HEK293T (cell line): Measurements from ENCODE around the gene GGT6.

ENCODE experiments used
- NFRKB ChIP-seq: fragments of 450-650 bp; IDR thresholded peaks from 2 replicates; pipeline ENCODE4 v1.6.1; 2016; ENCODE audit warnings: mild to moderate bottlenecking, moderate library complexity
- SP1 ChIP-seq: fragments of 450-650 bp; IDR thresholded peaks from 2 replicates; pipeline ENCODE4 v1.6.1; 2017

GRCh38 chr17:4580291-4580690 is 19.9 kb upstream of the GGT6 start:
- TF ChIP-seq SP1 (no peak), NFRKB (no peak)
